ENCODE measurements around the gene CCNB1.
"Not testable (repeated sequence)": the region's sequence is repeated elsewhere in the genome, so short reads cannot be mapped to it uniquely, and the experiment has no call there.

CCNB1 gene

DNA sequence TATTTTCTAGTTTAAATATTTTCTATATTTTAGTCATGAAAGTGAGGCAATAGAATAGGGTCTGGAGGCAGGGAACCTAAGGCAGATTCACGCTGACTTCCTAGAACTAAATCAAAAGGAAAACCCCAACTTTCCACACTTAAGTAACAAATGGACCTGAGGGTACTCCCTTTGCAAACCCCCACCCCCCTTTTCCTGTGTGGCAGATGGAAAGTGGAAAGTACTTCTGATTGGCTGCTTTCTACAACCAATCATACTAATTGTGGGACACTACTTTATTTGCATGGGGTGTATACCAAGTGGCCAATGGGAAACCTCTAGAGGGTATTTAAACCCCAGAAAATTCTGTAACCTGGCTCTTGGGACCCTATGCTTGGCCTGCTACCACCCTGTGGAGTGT, 17.7 kb downstream of the CCNB1 start:
- DNase-seq (ENCODE audit: low spot score): no peak

DNA sequence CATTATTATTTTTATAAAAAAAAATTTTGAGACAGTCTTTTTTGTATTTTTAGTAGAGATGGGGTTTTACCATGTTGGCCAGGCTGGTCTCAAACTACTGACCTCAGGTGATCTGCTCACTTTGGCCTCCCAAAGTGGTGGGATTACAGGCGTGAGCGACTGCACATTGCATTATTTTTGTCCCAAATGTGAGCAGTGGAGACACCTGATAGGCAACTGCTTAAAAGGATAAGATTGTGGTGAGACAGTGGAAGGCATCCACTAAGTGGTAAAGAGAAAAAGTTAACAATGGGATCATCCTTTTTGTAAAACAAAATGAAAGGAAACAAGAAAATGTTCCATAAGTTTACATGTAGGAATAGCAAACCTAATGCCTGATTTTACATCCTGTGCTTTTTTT, 20.4 kb downstream of the CCNB1 start:
- DNase-seq (ENCODE audit: low spot score): no peak

DNA sequence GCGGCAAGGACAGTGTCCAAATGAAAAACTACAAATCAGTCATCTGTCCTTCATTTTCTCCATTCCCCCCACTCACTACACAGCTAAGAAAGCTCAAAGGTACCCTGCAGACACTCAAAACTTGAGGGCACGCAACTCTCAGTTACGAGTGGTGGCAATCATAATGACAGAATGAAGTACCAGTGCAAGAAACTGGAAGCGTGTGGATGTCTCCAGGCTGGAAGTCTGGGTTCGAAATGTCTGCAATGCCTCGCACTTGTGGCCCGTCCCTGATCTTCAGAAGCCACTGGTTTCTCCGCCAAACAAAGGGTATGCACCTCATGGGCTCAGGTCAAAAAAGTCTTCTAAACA, 21.8 kb downstream of the CCNB1 start:
- DNase-seq (ENCODE audit: low spot score): no peak

DNA sequence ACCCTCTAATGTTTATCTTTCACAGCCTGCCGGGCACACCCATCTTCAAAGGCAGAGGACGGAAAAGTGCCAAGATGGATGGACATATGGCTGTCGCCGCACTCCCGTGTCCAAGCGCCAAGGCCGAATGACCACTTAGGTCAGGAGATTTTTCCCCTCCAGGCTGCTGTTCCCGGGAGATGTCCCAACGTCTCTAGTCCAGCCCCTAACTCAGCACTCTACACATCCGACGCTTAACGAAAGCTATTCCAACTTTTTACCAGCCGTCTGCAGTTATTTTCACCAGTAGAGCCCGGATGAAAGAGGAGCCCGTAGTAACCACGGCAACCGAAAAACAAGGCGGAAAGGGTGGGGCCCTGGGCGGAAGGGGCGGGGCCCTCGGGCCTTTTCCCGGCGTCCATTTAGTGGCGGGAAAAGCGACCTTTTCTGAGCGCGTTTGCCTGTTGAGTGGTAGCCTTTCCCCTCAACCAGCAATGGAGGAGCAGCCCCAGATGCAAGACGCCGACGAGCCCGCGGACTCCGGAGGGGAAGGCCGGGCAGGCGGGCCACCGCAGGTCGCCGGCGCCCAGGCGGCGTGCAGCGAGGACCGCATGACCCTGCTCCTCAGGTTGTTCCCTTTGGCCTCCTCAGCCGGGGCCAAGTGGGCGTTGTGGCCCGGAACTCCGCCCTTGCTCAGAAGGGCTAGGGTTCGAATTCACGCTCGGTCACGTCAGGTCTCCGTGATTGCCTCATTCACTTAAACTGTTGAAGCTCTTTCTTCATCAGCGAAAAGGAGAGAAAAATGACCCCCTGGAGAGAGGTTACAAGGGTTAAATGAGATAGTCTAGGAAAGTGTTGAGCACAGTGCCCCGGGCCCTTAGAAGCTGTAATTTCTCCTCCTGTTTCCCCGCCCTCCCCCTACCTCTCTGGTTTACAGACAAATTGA, 22.5 kb downstream of the CCNB1 start, which contains the start of gene CENPH:
TSS of gene CENPH (plus strand) at position 422 of the 925 bp plus-strand sequence. CDS start at position 474, 52 bp downstream.
- DNase-seq (ENCODE audit: low spot score): peak; percentile 95

DNA sequence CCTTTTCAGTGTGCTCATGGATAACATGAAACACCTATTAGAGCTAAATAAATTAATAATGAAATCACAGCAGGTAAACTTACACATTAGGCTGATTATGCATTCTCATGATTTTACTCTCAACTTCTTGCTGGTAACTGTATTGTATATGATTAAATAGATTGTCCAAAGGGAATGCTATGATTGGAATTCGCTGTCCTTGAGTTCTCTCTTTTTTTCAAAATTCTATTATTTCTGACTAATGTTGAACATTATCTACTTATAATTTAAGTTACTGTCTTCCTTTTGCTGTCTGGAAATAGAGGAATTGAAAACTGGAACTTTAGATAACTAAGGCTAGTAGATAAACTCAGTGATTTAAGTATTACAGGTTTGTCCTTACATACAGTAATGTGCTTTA, 35.5 kb downstream of the CCNB1 start:
- no peak for DNase-seq (ENCODE audit: low spot score)

DNA sequence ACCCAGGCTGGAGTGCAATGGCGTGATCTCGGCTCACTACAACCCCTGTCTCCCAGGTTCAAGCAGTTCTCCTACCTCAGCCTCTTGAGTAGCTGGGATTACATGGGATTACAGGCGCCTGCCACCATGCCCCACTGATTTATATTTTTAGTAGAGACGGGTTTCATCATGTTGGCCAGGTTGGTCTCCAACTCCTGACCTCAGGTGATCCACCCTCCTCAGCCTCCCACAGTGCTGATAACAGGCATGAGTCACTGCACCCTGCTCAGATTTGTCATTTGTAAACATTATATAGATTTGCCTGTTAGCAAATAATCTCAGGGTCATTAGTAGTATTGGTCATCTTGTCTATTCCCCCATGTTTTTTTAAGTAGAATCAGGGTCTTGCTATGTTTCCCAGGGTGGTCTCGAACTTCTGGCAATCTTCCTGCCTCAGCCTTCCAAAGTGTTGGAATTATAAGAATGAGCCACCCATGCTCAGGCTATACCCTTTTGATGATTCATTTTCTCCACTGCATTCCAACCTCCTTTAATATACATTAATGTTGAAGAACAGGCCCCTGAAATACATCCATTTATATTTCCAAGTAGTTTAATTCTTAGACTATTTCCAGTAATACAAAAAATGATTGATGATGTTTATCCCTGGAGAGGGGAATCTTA, 39.7 kb downstream of the CCNB1 start:
- DNase-seq (ENCODE audit: low spot score): no peak

DNA sequence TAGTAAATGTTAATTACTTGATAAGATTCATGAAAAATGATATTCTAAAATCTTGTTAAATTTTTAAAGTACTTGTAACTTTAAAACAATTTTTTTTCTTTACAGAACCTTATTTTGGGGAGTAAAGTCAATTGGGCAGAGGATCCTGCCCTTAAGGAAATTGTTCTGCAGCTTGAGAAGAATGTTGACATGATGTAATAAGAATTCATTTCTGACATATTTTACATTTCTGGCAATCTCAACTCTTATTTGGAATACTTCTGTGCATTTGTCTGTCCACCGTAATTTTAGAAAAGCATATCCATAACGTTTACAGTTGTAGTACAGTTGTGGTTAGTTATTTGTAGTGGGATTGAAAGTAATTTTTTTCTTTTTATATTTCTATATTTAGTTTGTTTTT, 42.7 kb downstream of the CCNB1 start:
- DNase-seq (ENCODE audit: low spot score): peak; percentile 30

DNA sequence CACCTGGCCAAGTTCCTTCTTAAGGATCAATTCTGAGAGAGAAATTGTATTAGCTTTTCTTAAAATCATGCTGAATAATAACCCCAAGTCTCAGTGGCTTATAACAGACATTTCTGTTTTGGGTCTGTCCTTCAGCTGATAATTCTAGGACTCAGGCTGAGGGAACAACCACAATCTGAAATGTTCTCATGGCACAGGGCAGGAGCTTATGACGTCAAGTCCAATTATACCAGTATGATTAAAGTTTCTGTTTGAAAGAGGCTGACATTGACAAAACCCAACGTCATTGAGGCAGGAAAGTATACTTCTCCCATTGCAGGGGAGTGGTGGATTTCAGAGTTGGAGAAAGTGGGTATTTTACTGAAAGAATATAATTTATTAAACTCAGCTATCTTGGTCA, 44.2 kb downstream of the CCNB1 start:
- no peak for DNase-seq (ENCODE audit: low spot score)

DNA sequence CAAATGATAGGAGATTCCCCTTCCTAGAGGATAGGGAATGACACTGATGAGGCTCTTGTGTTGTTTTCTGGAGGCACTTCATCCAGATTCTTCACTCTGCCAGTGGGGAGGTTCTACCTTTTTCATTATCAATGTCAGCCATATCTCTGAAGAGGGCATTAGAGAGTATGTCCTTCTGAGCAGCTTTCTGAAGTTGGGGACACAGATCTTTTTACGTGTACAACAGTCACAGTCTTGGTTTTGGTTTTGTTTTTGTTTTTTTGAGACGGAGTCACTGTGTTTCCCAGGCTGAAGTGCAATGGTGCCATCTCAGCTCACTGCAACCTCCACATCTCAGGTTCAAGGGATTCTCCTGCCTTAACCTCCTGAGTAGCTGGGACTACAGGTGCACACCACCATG, 45.1 kb downstream of the CCNB1 start:
- DNase-seq (ENCODE audit: low spot score): no peak

DNA sequence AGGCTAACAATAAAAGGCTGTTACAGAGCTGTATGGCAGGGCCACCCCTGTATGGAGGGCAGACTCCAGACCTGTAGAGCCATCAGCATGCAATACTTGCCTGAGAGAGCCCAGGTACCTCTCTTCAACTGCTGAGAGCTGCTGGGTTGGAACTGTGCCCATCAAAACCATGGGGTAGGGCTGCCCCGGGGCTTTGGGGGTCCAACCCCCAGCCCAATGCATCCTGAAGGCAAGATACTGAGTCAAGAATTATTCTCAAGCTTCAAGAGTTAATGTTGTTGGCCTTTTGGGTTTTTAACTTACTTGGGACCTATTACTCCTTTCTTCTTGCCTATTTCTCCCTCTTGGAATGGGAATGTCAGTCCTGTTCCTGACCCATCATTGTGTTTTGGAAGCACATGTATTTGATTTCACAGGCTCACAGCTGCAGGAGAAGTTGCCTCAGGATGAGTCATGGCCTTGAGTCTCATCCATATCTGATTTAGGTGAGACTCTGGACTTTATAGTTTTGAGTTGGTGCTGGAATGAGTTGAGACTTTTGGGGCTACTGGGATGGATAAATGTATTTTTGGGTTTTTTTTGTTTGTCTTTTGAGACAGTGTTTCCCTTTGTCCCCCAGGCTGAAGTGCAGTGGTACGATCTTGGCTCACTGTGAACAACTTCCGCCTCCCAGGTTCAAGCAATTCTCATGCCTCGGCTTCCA, 46.7 kb downstream of the CCNB1 start:
- peak; percentile 40 for DNase-seq (ENCODE audit: low spot score)

DNA sequence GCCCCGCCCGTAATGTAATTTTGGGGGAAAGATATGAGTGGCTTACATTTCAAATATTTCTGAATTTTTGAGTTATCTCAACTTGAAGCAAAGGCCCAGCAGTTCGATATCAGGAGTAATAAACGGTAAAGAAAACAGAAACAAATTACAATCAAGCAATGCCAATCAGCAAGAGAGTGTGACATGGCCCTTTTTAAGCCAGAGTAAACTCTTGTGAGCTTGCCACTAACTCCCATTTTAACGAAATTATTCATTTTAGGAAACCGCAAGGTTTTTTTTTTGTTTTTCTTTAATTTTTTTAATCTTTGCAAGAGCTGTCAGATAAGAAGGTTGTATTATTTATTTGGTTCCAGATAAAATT, 50.2 kb downstream of the CCNB1 start:
- DNase-seq (ENCODE audit: low spot score): no peak

DNA sequence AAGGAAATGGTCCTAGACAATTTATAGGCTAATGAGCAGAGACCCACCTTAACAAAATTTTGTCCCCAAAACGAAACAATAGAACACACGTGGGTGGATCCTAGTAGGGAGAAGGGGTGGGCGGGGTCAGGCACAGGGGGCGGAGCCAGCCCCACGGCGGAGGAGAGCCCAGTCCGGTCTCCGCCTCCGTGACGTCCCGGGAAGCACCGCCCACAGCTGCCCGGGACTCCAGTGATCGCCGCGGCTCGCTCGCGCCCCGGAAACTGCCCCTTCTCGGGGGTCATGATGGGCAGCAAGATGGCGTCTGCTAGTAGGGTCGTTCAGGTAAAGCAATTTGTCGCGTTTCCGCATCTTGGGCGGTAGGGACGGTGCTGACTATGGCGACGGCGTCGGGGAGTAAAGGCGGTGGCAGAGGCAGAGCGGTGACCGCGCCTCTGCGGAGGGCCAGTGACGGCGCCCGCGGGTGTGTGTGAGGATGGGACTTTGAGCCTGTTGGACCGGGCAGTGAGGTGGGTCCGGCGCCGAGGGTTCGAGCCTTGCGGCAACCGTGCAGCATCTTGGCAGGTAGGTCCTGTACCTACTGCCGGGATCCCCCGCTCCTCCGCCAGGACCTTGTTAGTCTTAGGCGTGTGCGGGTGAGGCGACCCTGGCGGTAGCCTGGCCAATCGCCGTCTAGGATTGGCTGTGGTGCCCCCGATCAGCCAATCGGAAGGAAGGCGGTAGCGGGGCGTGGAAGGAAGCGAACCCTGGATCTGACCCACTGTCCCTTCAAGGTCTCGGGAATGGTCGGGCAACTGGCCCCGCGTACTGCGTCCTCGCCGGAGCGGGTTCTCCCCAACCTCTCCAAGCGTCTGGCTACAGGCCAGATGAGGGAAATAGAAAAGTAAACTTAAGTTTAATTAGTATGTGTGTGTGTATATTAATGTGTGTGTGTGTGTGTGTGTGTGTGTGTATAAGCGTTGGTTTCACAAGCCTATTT, 50.9 kb downstream of the CCNB1 start:
- DNase-seq (ENCODE audit: low spot score): peak; percentile 98

DNA sequence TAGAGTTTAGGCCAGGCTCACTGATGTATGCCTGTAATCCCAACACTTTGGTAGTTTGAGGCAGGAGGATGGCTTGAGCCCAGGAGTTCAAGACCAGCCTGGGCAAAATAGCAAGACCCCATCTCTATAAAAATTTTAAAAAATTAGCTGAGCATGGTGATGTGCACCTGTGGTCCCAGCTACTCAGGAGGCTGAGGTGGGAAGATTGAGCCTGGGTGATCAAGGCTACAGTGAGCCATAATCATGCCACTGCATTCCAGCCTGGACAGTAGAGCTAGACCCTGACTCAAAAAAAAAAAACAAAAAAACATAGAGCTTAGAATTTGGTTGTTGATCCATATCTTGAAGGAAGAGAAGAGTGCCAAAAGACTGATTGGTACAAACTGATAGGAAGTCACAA, 53.0 kb downstream of the CCNB1 start:
- no peak for DNase-seq (ENCODE audit: low spot score)

DNA sequence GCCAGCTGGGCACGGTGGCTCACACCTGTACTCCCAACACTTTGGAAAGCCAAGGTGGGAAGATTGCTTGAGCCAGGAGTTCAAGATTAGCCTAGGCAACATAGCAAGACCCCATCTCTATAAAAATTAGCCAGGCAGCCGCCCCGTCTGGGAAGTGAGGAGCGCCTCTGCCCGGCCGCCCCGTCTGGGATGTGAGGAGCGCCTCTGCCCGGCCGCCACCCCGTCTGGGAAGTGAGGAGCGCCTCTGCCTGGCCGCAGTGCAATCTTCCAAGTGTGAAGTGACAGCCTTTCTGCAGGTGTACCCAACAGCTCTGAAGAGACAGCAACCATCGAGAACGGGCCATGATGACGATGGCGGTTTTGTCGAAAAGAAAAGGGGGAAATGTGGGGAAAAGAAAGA, 53.4 kb downstream of the CCNB1 start:
- not testable (repeated sequence) for DNase-seq (ENCODE audit: low spot score)

DNA sequence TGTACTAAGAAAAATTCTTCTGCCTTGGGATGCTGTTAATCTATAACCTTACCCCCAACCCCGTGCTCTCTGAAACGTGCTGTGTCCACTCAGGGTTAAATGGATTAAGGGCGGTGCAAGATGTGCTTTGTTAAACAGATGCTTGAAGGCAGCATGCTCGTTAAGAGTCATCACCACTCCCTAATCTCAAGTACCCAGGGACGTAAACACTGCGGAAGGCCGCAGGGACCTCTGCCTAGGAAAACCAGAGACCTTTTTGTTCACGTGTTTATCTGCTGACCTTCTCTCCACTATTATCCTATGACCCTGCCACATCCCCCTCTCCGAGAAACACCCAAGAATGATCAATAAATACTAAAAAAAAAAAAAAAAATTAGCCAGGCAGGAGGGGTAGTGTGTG, 53.9 kb downstream of the CCNB1 start:
- not testable (repeated sequence) for DNase-seq (ENCODE audit: low spot score)

DNA sequence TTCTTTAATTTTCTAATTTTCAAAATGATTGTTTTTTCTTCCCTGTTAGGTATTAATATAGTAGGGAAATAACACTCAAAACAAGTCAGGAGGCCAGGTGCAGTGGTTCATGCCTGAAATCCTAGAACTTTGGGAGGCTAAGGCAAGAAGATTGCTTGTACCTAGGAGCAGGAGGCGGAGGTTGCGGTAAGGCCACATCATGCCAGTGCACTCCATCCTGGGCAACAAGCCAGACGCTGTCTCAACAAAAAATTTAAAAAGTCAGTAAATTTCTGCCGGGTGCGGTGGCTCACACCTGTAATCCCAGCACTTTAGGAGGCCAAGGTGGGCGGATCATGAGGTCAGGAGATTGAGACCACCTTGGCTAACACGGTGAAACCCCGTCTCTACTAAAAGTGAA, 57.6 kb downstream of the CCNB1 start:
- no peak for DNase-seq (ENCODE audit: low spot score)

DNA sequence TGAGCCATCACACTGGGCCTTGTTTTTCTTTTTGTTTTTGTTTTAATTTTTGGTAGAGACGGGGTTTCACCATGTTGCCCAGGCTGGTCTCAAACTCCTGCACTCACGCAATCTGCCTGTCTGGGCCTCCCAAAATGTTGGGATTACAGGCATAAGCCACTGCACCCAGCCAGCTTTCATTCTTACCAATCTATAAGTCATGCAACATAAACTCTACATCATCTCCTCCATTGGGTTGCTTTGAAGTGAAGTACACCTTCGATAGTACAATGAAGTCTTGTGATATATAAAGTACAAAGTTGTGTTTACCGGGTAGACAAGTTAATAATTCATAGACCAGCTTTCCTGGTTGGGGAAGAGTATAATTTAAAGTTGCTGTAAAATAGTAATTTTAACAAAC, 58.9 kb downstream of the CCNB1 start:
- DNase-seq (ENCODE audit: low spot score): no peak
